ENCODE data around the gene PRDM7. TPM values are rescaled to one million over a fixed set of nuclear protein-coding genes. Genes with fewer than 3 reads are reported as not detected.

PRDM7 gene
- total RNA-seq, 1 experiment from 2014 or later, result not detected

DNA sequence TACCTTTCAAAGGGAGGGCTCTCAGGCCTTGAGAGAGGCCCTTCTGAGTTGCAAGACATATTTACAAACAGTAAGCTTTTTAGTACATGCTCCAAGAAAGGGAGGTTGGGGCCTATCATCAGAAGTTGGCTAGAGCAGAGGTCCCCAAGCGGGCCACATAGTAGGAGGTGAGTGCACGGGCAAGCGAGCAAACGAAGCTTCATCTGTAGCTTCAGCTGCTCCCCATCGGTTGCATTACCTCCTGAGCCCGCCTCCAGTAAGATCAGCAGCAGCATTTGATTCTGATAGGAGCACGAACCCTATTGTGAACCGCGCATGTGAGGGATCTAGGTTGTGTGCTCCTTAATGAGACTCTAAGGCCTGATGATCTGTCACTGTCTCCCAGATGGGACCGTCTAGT, 26.2 kb downstream of the PRDM7 start:
- Histone ChIP-seq H3K27ac (ENCODE audit: low read length) (no peak overlapping the region), H3K4me2 (ENCODE audit: low read length) (no peak overlapping the region), H3K9me3 (ENCODE audit: low read length) (peaks cover 6% of the 10 kb centered on the region; the same call in 1 of the 2 replicates), H3K79me2 (ENCODE audit: low read length) (no peaks in the 10 kb centered on the region), H3K9me2 (replicated peaks; ENCODE audit: low read length) (no peaks in the 10 kb centered on the region), H4K20me1 (ENCODE audit: low read length) (no peaks in the 10 kb centered on the region), H3K36me3 (ENCODE audit: low read depth, low read length) (no peaks in the 10 kb centered on the region), H2AFZ (ENCODE audit: low read length) (no peak overlapping the region), H3K27me3 (ENCODE audit: low read length) (no peaks in the 10 kb centered on the region), H3K4me1 (ENCODE audit: insufficient read depth, low read length) (0 out of 2 replicates have a peak, but pooled peaks cover 8% of the 10 kb centered on the region), H3F3A (ENCODE audit: low read length, unreplicated experiment) (no peaks in the 10 kb centered on the region), H3K9ac (ENCODE audit: low read length) (no peak overlapping the region), H3K4me3 (ENCODE audit: low read length) (no peak overlapping the region)
- ATAC-seq (no peak), DNase-seq (no peak)
- POLR2A ChIA-PET (ENCODE audit: unreplicated experiment), result no interaction called here
- CTCF ChIA-PET, result no interaction called here
- BruUV-seq (replicated peaks), result no TSS peak
- intact Hi-C loops (cut with micrococcal nuclease), result no loop called here
- TF ChIP-seq, protein P1, sequence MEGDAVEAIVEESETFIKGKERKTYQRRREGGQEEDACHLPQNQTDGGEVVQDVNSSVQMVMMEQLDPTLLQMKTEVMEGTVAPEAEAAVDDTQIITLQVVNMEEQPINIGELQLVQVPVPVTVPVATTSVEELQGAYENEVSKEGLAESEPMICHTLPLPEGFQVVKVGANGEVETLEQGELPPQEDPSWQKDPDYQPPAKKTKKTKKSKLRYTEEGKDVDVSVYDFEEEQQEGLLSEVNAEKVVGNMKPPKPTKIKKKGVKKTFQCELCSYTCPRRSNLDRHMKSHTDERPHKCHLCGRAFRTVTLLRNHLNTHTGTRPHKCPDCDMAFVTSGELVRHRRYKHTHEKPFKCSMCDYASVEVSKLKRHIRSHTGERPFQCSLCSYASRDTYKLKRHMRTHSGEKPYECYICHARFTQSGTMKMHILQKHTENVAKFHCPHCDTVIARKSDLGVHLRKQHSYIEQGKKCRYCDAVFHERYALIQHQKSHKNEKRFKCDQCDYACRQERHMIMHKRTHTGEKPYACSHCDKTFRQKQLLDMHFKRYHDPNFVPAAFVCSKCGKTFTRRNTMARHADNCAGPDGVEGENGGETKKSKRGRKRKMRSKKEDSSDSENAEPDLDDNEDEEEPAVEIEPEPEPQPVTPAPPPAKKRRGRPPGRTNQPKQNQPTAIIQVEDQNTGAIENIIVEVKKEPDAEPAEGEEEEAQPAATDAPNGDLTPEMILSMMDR (conservative IDR thresholded peaks at IDR 0.05; ENCODE audit: low read depth, low read length), result no peak
- TF ChIP-seq EZH2 (IDR thresholded peaks at IDR 0.05; ENCODE audit: low read length, unreplicated experiment), result no peak
- no peak for TF ChIP-seq EZH2phosphoT487 (IDR thresholded peaks at IDR 0.05; ENCODE audit: borderline replicate concordance, low read length)

DNA sequence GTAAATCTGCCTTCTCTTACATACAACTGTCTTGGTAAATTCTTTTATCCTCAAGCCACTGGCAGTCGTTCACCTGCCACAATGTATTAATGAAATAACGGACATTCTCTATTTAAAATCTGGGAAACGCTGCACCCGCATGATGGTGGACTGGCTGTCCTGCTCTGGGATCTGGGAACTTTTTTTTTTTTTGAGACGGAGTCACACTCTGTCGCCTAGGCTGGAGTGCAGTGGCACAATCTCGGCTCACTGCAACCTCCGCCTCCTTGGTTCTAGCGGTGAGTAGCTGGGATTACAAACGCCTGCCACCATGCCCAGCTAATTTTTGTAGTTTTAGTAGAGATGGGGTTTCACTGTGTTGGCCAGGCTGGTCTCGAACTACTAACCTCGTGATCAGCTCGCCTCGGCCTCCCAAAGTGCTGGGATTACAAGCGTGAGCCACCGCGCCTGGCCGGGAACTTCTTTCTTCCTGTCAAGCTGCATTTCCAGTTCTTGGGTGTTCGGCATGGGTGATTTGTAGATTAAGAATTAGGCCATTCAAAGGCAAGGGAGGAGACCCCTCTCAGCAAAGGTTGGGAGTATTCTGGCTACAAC, 28.3 kb downstream of the PRDM7 start:
- intact Hi-C loops (cut with micrococcal nuclease), result no loop called here
- H3K9ac ChIP-seq (ENCODE audit: low read length), result no peak overlapping the region
- H3K4me2 ChIP-seq (ENCODE audit: low read length), result no peak overlapping the region
- H4K20me1 ChIP-seq (ENCODE audit: low read length), result peaks cover 4% of the 10 kb centered on the region
- POLR2A ChIA-PET (ENCODE audit: unreplicated experiment), result interaction anchor here (0.6 kb wide), 1 partner anchor 35 kb away, joined by 3 read pairs; no protein-coding TSS in a partner anchor
- H2AFZ ChIP-seq (ENCODE audit: low read length), result no peak overlapping the region
- H3K9me2 ChIP-seq (replicated peaks; ENCODE audit: low read length), result no peaks in the 10 kb centered on the region
- CTCF ChIA-PET, result no interaction called here
- H3K36me3 ChIP-seq (ENCODE audit: low read depth, low read length), result no peaks in the 10 kb centered on the region
- H3K27me3 ChIP-seq (ENCODE audit: low read length), result no peaks in the 10 kb centered on the region
- 0 out of 2 replicates have a peak, but pooled peaks cover under 1% of the 10 kb centered on the region for H3K9me3 ChIP-seq (ENCODE audit: low read length)
- no peaks in the 10 kb centered on the region for H3K79me2 ChIP-seq (ENCODE audit: low read length)
- H3K4me3 ChIP-seq (ENCODE audit: low read length), result no peak overlapping the region
- peaks cover 17% of the 10 kb centered on the region for H3K4me1 ChIP-seq (ENCODE audit: insufficient read depth, low read length)
- no peak overlapping the region for H3K27ac ChIP-seq (ENCODE audit: low read length)
- no peaks in the 10 kb centered on the region for H3F3A ChIP-seq (ENCODE audit: low read length, unreplicated experiment)
- ATAC-seq (no peak), DNase-seq (no peak)
- TF ChIP-seq EZH2 (IDR thresholded peaks at IDR 0.05; ENCODE audit: low read length, unreplicated experiment) (no peak), EZH2phosphoT487 (IDR thresholded peaks at IDR 0.05; ENCODE audit: borderline replicate concordance, low read length) (no peak)
- TF ChIP-seq, protein P1 (conservative IDR thresholded peaks at IDR 0.05; ENCODE audit: low read depth, low read length), result no peak
- BruUV-seq (replicated peaks), result no TSS peak

DNA sequence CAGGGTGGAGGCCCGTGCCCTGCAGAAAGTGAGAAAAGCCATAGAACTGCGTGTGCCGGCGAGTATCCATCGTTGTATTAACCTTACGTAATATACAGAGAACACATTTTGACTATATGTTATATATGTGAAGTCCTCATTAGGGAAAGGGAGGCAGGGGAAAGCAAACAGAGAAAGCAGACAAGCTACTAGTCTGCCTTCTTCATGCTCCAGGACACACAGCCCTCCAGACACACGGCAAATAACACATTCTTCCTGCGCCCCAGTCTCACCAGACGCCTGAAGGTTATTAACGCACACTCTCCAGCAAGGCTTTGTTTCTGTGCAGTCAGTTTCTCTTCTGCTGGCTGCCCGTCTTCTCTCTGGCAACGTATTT, 28.8 kb downstream of the PRDM7 start:
- H3K27ac ChIP-seq (ENCODE audit: low read length), result no peak overlapping the region
- CTCF ChIA-PET, result no interaction called here
- intact Hi-C loops (cut with micrococcal nuclease), result no loop called here
- no peaks in the 10 kb centered on the region for H3K79me2 ChIP-seq (ENCODE audit: low read length)
- POLR2A ChIA-PET (ENCODE audit: unreplicated experiment), result no interaction called here
- no peaks in the 10 kb centered on the region for H3K9me2 ChIP-seq (replicated peaks; ENCODE audit: low read length)
- peaks cover 4% of the 10 kb centered on the region for H4K20me1 ChIP-seq (ENCODE audit: low read length)
- no peaks in the 10 kb centered on the region for H3K36me3 ChIP-seq (ENCODE audit: low read depth, low read length)
- no peaks in the 10 kb centered on the region for H3K27me3 ChIP-seq (ENCODE audit: low read length)
- TF ChIP-seq EZH2 (IDR thresholded peaks at IDR 0.05; ENCODE audit: low read length, unreplicated experiment), result no peak
- TF ChIP-seq, protein P1 (conservative IDR thresholded peaks at IDR 0.05; ENCODE audit: low read depth, low read length), result no peak
- TF ChIP-seq EZH2phosphoT487 (IDR thresholded peaks at IDR 0.05; ENCODE audit: borderline replicate concordance, low read length), result no peak
- no peak overlapping the region for H3K4me3 ChIP-seq (ENCODE audit: low read length)
- ATAC-seq (no peak), DNase-seq (no peak)
- H3K4me2 ChIP-seq (ENCODE audit: low read length), result no peak overlapping the region
- H3K9me3 ChIP-seq (ENCODE audit: low read length), result no peaks in the 10 kb centered on the region
- H2AFZ ChIP-seq (ENCODE audit: low read length), result no peak overlapping the region
- H3K4me1 ChIP-seq (ENCODE audit: insufficient read depth, low read length), result peaks cover 22% of the 10 kb centered on the region
- H3F3A ChIP-seq (ENCODE audit: low read length, unreplicated experiment), result no peaks in the 10 kb centered on the region
- no peak overlapping the region for H3K9ac ChIP-seq (ENCODE audit: low read length)
- no TSS peak for BruUV-seq (replicated peaks)
